Activated T-helper 2 cell treated with anti-CD3 and anti-CD28 coated beads, Interferon-gamma antibody, Interleukin-2, Interleukin-4, amounts not matched to agents 10 μg/mL and 5 μg/mL and 100 μg/mL, durations not matched to agents 14 hours and 24 hours and 36 hours (primary cell): ENCODE results near the gene TRANK1. TPM values are rescaled to one million over a fixed set of nuclear protein-coding genes. Genes with fewer than 3 reads are reported as not detected.
"Not testable (repeated sequence)": the region's sequence is repeated elsewhere in the genome, so short reads cannot be mapped to it uniquely, and the experiment has no call there.

Source experiments
- DNase-seq: peaks from one replicate; pipeline ENCODE4 v3.0.0; 2021; ENCODE audit warnings: low spot score
- H3K27ac Mint-ChIP-seq: one replicate; pipeline ENCODE4 v1.8.0; 2021; ENCODE audit warnings: mixed read lengths
- H3K27me3 Mint-ChIP-seq: one replicate; pipeline ENCODE4 v1.8.0; 2021; ENCODE audit warnings: low read depth, mixed read lengths
- H3K36me3 Mint-ChIP-seq: one replicate; pipeline ENCODE4 v1.8.0; 2021; ENCODE audit warnings: low read depth, mixed read lengths
- H3K4me1 Mint-ChIP-seq: one replicate; pipeline ENCODE4 v1.8.0; 2021; ENCODE audit warnings: low read depth, mixed read lengths
- H3K4me3 Mint-ChIP-seq: one replicate; pipeline ENCODE4 v1.8.0; 2021; ENCODE audit warnings: low read depth, mild to moderate bottlenecking, moderate library complexity, mixed read lengths
- H3K9me3 Mint-ChIP-seq: one replicate; pipeline ENCODE4 v1.8.0; 2021; ENCODE audit warnings: mixed read lengths
- intact Hi-C: fragments of 100-400 bp; cut with micrococcal nuclease; formaldehyde crosslinking; loops from one replicate; pipeline ENCODE4 v1.15.1; 2023
- total RNA-seq: library from RNA; stranded (reverse); gene quantifications from 2 replicates; pipeline ENCODE4 v1.2.3, GENCODE V29; 2022

TRANK1 gene
- total RNA-seq, 1 donor from 2014 or later = 1.1 TPM

DNA sequence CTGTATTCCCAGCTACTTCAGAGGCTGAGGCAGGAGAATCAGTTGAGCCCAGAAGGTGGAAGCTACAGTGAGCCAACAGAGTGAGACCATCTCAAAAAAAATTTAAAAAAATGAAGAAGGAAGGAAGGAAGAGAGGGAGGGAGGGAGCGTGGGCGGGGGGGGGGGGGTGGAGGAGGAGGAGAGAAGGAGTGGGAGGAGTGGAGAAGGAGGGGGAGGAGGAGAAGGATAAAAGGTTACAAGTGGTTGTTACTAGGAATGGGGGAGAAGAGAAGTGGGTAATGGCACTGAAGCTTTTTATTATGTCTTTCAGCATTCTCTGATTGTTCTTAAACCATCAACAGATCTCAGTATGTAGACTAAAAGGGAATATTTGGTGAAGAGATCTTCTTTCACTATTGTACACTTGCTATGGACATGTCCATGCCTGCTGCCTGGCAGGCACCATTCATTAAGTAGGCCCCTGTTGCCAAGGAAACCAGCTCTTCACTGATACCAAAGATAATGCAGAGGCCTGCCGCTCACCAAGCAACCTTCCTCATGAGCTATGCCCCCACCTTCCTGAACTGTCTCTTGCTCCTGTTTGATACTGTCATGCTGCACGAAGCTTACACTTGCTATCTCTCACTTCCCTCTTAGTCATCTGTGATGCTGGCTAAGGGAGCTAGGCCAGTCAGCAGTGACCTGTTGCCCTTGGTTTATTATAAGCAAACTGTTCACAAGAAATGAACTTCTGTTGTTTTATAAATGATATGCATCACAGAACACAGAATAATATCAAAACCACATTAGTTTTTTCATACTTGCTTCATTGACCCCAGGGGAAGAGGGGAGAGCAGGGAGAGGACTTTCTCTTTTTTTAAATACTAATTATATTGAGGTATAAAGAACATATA, 24.9 kb upstream of the TRANK1 start:
- Mint-ChIP-seq H3K4me3 (no peak overlapping the region), H3K36me3 (peaks cover 16% of the 10 kb centered on the region), H3K27ac (peak overlapping the region; percentile 64), H3K4me1 (peaks cover 25% of the 10 kb centered on the region), H3K27me3 (no peaks in the 10 kb centered on the region), H3K9me3 (no peaks in the 10 kb centered on the region)
- DNase-seq = peak; percentile 62
- intact Hi-C loops = loop anchor here (1.0 kb wide), 1 partner anchor 24 kb away; the partner anchor contains the start of genes EPM2AIP1 and MLH1

- H3K4me3 Mint-ChIP-seq = no peak overlapping the region
- no peak for DNase-seq
- H3K27me3 Mint-ChIP-seq = no peaks in the 10 kb centered on the region
- H3K36me3 Mint-ChIP-seq = peaks cover 11% of the 10 kb centered on the region
- intact Hi-C loops = no loop called here
- H3K4me1 Mint-ChIP-seq = peaks cover 26% of the 10 kb centered on the region
- H3K9me3 Mint-ChIP-seq = no peaks in the 10 kb centered on the region
- peak overlapping the region; percentile 56 for H3K27ac Mint-ChIP-seq
Observed at GRCh38 chr3:36969085-36969484, 24.2 kb upstream of the TRANK1 start.

DNA sequence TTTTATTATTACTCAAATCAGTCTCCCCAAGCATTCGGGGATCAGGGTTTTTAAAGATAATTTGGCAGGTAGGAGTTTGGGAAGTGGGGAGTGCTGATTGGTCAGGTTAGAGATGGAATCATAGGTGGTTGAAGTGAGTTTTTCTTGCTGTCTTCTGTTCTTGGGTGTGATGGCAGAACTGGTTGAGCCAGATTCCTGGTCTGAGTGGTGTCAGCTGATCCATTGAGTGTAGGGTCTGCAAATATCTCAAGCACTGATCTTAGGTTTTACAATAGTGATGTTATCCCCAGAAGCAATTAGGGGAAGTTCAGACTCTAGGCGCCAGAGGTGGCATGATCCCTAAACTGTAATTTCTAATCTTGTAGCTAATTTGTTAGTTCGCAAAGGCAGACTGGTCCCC, 20.6 kb upstream of the TRANK1 start:
- intact Hi-C loops = no loop called here
- Mint-ChIP-seq H3K27me3 (no peaks in the 10 kb centered on the region), H3K9me3 (no peaks in the 10 kb centered on the region), H3K36me3 (no peaks in the 10 kb centered on the region), H3K4me1 (peaks cover 14% of the 10 kb centered on the region), H3K27ac (no peak overlapping the region), H3K4me3 (no peak overlapping the region)
- DNase-seq = no peak

- Mint-ChIP-seq H3K9me3 (no peaks in the 10 kb centered on the region), H3K36me3 (no peaks in the 10 kb centered on the region), H3K4me1 (peaks cover 10% of the 10 kb centered on the region), H3K4me3 (no peak overlapping the region), H3K27me3 (no peaks in the 10 kb centered on the region), H3K27ac (no peak overlapping the region)
- intact Hi-C loops = no loop called here
- no peak for DNase-seq
Observed at GRCh38 chr3:36964817-36965216, 20.0 kb upstream of the TRANK1 start.

DNA sequence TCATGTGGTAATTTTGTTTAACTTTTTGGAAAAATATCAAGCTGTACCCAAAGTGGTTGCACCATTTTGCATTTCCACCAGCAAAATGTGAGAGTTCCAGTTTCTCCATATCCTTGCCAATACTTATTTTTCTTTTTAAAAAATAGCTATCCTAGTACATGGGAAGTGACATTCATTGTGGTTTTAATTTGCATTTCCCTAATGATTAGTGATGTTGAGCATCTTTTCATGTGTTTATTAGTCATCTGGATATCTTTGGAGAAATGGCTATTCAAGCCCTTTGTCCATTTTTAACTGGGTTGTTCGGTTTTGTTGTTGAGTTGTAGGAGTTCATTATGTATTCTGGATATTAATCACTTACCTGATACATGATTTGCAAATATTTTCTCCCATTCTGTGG, 19.5 kb upstream of the TRANK1 start:
- peaks cover 7% of the 10 kb centered on the region for H3K4me1 Mint-ChIP-seq
- intact Hi-C loops = no loop called here
- no peak overlapping the region for H3K27ac Mint-ChIP-seq
- H3K36me3 Mint-ChIP-seq = no peaks in the 10 kb centered on the region
- no peaks in the 10 kb centered on the region for H3K27me3 Mint-ChIP-seq
- H3K4me3 Mint-ChIP-seq = no peak overlapping the region
- no peaks in the 10 kb centered on the region for H3K9me3 Mint-ChIP-seq
- DNase-seq = no peak

DNA sequence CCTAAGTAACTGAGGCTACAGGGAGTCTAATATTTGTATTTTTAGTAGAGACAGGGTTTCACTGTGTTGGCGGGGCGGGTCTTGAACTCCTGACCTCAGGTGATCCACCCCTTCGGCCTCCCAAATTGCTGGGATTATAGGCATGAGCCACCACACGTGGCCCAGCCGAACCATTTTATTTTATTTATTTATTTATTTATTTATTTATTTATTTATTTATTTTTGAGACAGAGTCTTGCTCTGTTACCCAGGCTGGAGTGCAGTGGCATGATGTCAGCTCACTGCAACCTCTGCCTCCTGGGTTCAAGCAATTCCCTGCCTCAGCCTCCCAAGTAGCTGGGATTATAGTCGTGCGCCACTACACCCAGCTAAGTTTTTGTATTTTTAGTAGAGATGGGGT, 18.2 kb upstream of the TRANK1 start:
- intact Hi-C loops, DNase-seq, H3K27me3 Mint-ChIP-seq, H3K4me3 Mint-ChIP-seq, H3K27ac Mint-ChIP-seq, H3K36me3 Mint-ChIP-seq, H3K9me3 Mint-ChIP-seq: not testable (repeated sequence)
- H3K4me1 Mint-ChIP-seq = peaks cover 13% of the 10 kb centered on the region

GRCh38 chr3:36960502-36960901, 15.6 kb upstream of the TRANK1 start:
- Mint-ChIP-seq H3K4me1 (peaks cover 15% of the 10 kb centered on the region), H3K27me3 (no peaks in the 10 kb centered on the region), H3K36me3 (no peaks in the 10 kb centered on the region), H3K27ac (no peak overlapping the region), H3K9me3 (no peaks in the 10 kb centered on the region), H3K4me3 (no peak overlapping the region)
- intact Hi-C loops = no loop called here
- no peak for DNase-seq

DNA sequence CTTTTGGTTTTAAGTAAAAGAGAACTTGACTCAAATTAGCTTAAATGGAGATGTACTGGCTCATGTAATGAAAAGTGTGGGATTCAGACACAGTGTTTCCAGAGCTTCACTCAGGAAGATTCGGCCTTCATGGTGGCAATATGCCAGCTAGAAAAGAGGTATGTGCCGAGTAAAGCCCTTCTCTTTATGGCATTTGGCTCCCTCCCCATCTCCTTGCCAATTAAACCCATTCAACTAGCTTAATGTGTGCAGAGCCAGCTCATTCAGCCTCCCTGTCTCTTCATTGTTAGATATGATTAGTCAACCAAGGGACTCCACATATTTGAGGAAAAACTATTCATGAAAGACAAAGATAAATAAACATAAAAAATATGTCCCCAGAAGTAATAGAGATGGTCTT, 15.0 kb upstream of the TRANK1 start:
- H3K27me3 Mint-ChIP-seq = no peaks in the 10 kb centered on the region
- H3K4me1 Mint-ChIP-seq = peaks cover 15% of the 10 kb centered on the region
- intact Hi-C loops = loop anchor here (2.0 to 5.0 kb wide), 3 partner anchors 83 to 118 kb away; no protein-coding TSS in a partner anchor
- DNase-seq = no peak
- H3K27ac Mint-ChIP-seq = no peak overlapping the region
- no peak overlapping the region for H3K4me3 Mint-ChIP-seq
- H3K9me3 Mint-ChIP-seq = no peaks in the 10 kb centered on the region
- no peaks in the 10 kb centered on the region for H3K36me3 Mint-ChIP-seq

DNA sequence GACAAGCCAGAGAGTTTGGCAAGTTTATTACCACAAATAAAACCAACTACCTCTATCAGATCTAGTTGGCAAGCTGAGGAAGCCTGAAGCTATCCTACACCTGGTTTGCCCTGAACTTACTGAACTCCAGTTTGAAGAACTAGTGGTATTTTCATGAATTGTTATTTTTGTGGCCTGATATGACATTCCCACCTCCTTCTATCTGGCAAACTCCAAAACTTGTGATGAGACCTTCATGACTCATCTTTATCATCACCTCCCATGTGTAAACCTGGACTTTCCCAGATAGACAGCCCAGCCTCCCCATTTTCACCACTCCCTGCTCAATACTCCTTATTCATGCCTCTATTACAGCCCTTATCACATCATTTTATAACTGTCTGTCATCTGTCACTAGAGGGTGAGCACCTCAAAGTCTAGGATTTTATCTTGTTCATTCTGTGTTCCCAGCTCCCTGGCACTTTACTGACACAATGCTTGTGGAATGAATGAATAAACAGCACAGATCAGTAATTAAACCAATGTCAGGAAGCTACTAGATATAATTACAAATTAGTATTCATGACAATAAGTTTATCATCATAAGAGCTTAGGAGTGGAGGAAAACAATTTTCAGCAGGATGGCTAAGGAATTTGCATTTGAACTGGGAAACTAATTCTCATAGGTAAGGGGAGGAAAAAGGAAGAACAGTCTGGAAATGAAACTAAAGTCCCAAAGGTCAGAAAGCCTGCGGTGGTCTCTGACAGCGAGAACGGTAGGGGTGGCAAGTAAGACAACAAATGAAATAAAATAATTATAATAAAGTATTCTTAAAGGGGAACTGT, 13.2 kb upstream of the TRANK1 start:
- no peak overlapping the region for H3K27ac Mint-ChIP-seq
- no peaks in the 10 kb centered on the region for H3K9me3 Mint-ChIP-seq
- intact Hi-C loops = loop anchor here (1.0 to 5.0 kb wide), 6 partner anchors 50 to 229 kb away; no protein-coding TSS in a partner anchor
- DNase-seq = no peak
- peaks cover 4% of the 10 kb centered on the region for H3K27me3 Mint-ChIP-seq
- peaks cover 12% of the 10 kb centered on the region for H3K4me1 Mint-ChIP-seq
- no peaks in the 10 kb centered on the region for H3K36me3 Mint-ChIP-seq
- no peak overlapping the region for H3K4me3 Mint-ChIP-seq

DNA sequence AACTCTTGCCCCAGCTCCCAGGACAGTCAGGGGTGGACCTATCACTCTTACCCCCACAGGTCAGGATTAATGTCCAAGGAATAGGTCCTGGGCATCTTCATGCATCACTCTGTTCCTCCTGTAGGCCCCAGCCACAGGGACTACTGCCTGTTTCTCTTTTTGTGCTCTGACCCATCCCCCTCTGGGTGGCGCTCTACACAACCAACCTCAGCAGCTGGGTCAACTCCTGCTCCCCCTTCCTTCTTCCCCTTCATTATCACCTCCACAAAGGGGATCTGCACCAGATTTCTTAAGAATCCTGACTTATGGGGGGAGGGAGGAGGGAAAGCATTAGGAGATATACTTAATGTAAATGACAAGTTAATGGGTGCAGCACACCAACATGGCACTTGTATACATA, 12.2 kb upstream of the TRANK1 start:
- intact Hi-C loops = loop anchor here (5.0 kb wide), 1 partner anchor 115 kb away; no protein-coding TSS in a partner anchor
- no peaks in the 10 kb centered on the region for H3K36me3 Mint-ChIP-seq

DNA sequence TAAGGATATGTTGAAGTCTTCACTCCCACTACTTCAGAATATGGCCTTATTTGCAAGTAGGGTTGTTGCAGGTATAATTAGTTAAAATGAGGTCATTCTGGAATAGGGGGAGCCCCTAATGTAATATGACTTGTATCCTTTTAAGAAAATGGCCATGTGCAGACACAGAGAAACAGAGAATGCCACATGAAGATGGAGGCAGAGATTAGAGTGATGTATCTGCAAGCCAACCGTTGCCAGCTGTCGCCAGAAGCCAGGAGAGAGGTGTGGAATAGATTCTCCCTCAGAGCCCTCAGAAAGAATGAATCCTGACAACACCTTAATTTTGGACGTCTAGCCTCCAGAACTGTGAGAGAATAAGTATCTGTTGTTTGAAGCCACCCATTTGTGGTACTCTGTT, 11.3 kb upstream of the TRANK1 start:
- Mint-ChIP-seq H3K27me3 (peaks cover 9% of the 10 kb centered on the region), H3K9me3 (no peaks in the 10 kb centered on the region), H3K36me3 (no peaks in the 10 kb centered on the region), H3K27ac (no peak overlapping the region), H3K4me3 (no peak overlapping the region), H3K4me1 (peaks cover 12% of the 10 kb centered on the region)
- DNase-seq = no peak
- intact Hi-C loops = loop anchor here (5.0 kb wide), 1 partner anchor 114 kb away; no protein-coding TSS in a partner anchor

More for the DNA sequence above, 12.2 kb upstream of the TRANK1 start:
- H3K27ac Mint-ChIP-seq = no peak overlapping the region
- no peaks in the 10 kb centered on the region for H3K9me3 Mint-ChIP-seq
- no peak for DNase-seq
- no peak overlapping the region for H3K4me3 Mint-ChIP-seq
- peaks cover 9% of the 10 kb centered on the region for H3K27me3 Mint-ChIP-seq
- peaks cover 12% of the 10 kb centered on the region for H3K4me1 Mint-ChIP-seq

GRCh38 chr3:36954452-36955134, 9.7 kb upstream of the TRANK1 start:
- H3K4me3 Mint-ChIP-seq = no peak overlapping the region
- peaks cover under 1% of the 10 kb centered on the region for H3K36me3 Mint-ChIP-seq
- H3K4me1 Mint-ChIP-seq = peaks cover 12% of the 10 kb centered on the region
- DNase-seq = no peak
- H3K9me3 Mint-ChIP-seq = no peaks in the 10 kb centered on the region
- H3K27me3 Mint-ChIP-seq = peaks cover 13% of the 10 kb centered on the region
- intact Hi-C loops = loop anchor here (5.0 kb wide), 1 partner anchor 112 kb away; no protein-coding TSS in a partner anchor
- no peak overlapping the region for H3K27ac Mint-ChIP-seq
